Hepatocyte (in vitro differentiated cells): ENCODE results near the gene RAI1. TPM values are rescaled to one million over a fixed set of nuclear protein-coding genes. Genes with fewer than 3 reads are reported as not detected.

Source experiments
- DNase-seq: peaks from one replicate; pipeline ENCODE4 v3.0.0-alpha.2; 2016; ENCODE audit warnings: low spot score
- H2AFZ ChIP-seq: fragments of 200-600 bp; sonication (generic); 2 replicates; pipeline ENCODE4 v1.6.0; 2016; ENCODE audit warnings: antibody characterized with exemption, mild to moderate bottlenecking
- H3K27ac ChIP-seq: fragments of 200-600 bp; sonication (generic); 2 replicates; pipeline ENCODE4 v1.5.1; 2016; ENCODE audit warnings: mild to moderate bottlenecking
- H3K27me3 ChIP-seq: fragments of 200-600 bp; sonication (generic); 2 replicates; pipeline ENCODE4 v1.6.1; 2016
- H3K36me3 ChIP-seq: fragments of 200-600 bp; sonication (generic); replicated peaks from 2 replicates; pipeline ENCODE4 v1.5.1; 2016; ENCODE audit warnings: low read depth; ENCODE audit not compliant: insufficient read depth
- H3K4me1 ChIP-seq: fragments of 200-600 bp; sonication (generic); 2 replicates; pipeline ENCODE4 v1.5.1; 2016; ENCODE audit warnings: mild to moderate bottlenecking, moderate library complexity; ENCODE audit not compliant: insufficient read depth
- H3K4me2 ChIP-seq: fragments of 200-600 bp; sonication (generic); 2 replicates; pipeline ENCODE4 v1.6.0; 2016
- H3K4me3 ChIP-seq: fragments of 200-600 bp; sonication (generic); 2 replicates; pipeline ENCODE4 v1.5.1; 2016; ENCODE audit warnings: mild to moderate bottlenecking
- H3K79me2 ChIP-seq: fragments of 200-600 bp; sonication (generic); 2 replicates; pipeline ENCODE4 v1.6.0; 2017; ENCODE audit warnings: mild to moderate bottlenecking
- H3K9me2 ChIP-seq: fragments of 200-600 bp; sonication (generic); replicated peaks from 2 replicates; pipeline ENCODE4 v1.6.0; 2017; ENCODE audit warnings: mild to moderate bottlenecking; ENCODE audit not compliant: insufficient read depth
- H3K9me3 ChIP-seq: fragments of 200-600 bp; sonication (generic); 2 replicates; pipeline ENCODE4 v1.5.1; 2016; ENCODE audit warnings: low read depth, mild to moderate bottlenecking
- H4K20me1 ChIP-seq: fragments of 200-600 bp; sonication (generic); 2 replicates; pipeline ENCODE4 v1.6.0; 2016; ENCODE audit warnings: mild to moderate bottlenecking; ENCODE audit not compliant: insufficient read depth, poor library complexity, severe bottlenecking
- EZH2 ChIP-seq: fragments of 200-600 bp; sonication (generic); IDR thresholded peaks from 2 replicates; pipeline ENCODE4 v1.6.1; 2016; ENCODE audit warnings: antibody characterized with exemption, mild to moderate bottlenecking, borderline replicate concordance
- EZH2phosphoT487 ChIP-seq: fragments of 200-600 bp; sonication (generic); IDR thresholded peaks from one replicate; pipeline ENCODE4 v1.6.1; 2018; ENCODE audit warnings: antibody characterized with exemption, mild to moderate bottlenecking, low read depth, moderate library complexity; ENCODE audit not compliant: unreplicated experiment, severe bottlenecking
- WGBS: methylation state at CpG from one replicate; pipeline ENCODE4 v1.1.6; 2016; ENCODE audit warnings: low lambda C conversion rate; ENCODE audit errors: missing lambda C conversion rate; 5-methylcytosine and 5-hydroxymethylcytosine counted together
- polyA plus RNA-seq: library from polyadenylated mRNA; unstranded; fragments of >200 nt; fragmentation: Nextera tagmentation; extraction: Ambion mirVana; gene quantifications from 2 replicates; pipeline ENCODE4 v1.2.1, GENCODE V29; 2016
- total RNA-seq: library from RNA; depleted of rRNA; stranded (reverse); fragments of >200 nt; gene quantifications from 2 replicates; pipeline ENCODE4 v1.2.3, GENCODE V29; 2014
- TF ChIP-seq, protein P1 (sequence below): fragments of 200-600 bp; sonication (generic); IDR thresholded peaks from 2 replicates; pipeline ENCODE4 v1.5.1; 2016; ENCODE audit warnings: antibody characterized with exemption, mild to moderate bottlenecking; ENCODE audit not compliant: poor library complexity

RAI1 gene
- total and polyA plus RNA-seq, 2 experiments from 2014 or later: 20.2 to 23.8 TPM

DNA sequence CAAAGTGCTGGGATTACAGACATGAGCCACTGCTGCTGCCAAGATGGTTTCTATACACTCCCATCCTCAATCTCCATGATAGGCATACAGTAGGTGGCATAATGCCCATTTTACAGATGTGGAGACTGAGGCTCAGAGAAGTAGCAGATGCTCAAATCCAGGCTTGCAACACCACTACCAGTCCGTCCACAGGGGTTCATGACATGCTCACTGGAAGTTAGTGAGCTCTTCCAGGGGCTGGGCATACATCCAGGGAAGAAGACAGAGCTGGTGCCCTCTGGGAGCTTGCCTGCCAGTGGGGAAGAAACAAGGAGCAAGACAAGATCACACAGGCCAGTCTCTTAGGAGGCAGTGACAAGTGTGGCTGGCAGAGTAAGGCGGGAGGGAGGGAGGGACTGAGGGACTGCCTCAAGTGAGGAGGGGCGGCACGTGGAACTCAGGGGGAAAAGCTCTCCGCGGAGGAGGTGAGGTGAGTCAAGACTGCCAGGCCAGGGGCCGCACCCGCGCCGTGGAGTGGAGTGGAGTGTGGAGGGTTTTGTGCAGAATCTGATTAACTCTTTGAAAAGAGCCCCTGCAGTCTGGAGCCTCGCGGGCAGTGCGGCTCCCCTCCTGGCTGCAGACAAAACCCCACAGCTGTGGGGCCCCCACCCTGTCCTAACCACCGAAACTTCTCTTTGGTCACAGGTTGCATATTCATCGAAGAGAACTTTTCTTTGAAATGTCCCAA lies 127.6 kb downstream of the RAI1 start:
- H3K4me2 ChIP-seq: peak overlapping the region; percentile 79
- H3K4me1 ChIP-seq: peaks cover 34% of the 10 kb centered on the region
- H3K36me3 ChIP-seq: no peaks in the 10 kb centered on the region
- H2AFZ ChIP-seq: no peak overlapping the region
- H3K27me3 ChIP-seq: no peaks in the 10 kb centered on the region
- no peak overlapping the region for H3K4me3 ChIP-seq
- DNase-seq: peak; percentile 57
- H3K9me2 ChIP-seq: no peaks in the 10 kb centered on the region
- no peak overlapping the region for H3K27ac ChIP-seq
- H3K9me3 ChIP-seq: no peaks in the 10 kb centered on the region
- peaks cover 3% of the 10 kb centered on the region for H3K79me2 ChIP-seq
- WGBS: 56% methylated on average over 12 of the region's 15 CpGs
- TF ChIP-seq EZH2 (no peak), EZH2phosphoT487 (no peak)
- TF ChIP-seq, protein P1, sequence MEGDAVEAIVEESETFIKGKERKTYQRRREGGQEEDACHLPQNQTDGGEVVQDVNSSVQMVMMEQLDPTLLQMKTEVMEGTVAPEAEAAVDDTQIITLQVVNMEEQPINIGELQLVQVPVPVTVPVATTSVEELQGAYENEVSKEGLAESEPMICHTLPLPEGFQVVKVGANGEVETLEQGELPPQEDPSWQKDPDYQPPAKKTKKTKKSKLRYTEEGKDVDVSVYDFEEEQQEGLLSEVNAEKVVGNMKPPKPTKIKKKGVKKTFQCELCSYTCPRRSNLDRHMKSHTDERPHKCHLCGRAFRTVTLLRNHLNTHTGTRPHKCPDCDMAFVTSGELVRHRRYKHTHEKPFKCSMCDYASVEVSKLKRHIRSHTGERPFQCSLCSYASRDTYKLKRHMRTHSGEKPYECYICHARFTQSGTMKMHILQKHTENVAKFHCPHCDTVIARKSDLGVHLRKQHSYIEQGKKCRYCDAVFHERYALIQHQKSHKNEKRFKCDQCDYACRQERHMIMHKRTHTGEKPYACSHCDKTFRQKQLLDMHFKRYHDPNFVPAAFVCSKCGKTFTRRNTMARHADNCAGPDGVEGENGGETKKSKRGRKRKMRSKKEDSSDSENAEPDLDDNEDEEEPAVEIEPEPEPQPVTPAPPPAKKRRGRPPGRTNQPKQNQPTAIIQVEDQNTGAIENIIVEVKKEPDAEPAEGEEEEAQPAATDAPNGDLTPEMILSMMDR: no peak
- peaks cover 26% of the 10 kb centered on the region for H4K20me1 ChIP-seq

DNA sequence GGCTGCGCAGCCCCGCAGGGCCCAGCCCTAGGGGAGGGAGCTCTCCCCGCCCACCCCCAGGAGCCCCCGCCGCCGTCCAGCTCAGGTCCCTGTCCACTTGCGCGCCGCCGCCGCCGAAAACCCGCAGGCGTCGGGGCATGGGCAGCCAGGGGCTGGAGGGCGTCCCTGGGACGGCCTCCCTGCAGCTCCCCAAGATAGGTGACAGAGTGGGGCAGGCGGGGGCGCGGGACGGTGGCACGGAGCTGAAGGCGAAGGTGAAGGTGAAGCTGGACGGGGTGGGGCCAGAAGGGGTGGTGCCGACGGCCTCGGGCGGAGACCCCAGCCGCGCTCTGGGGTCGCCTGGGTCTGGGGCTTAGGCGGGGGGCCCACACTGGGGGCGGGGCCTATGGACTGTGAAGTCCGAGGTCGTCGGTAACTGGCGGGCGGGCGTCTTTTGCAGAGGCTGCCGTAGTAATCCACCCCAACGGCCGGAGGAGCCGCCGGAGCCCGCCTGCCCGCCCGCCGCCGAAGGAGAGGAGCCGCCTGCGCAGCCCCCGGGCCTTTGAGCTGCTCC lies 128.3 kb downstream of the RAI1 start:
- H3K9me3 ChIP-seq: no peaks in the 10 kb centered on the region
- H3K4me2 ChIP-seq: peak overlapping the region; percentile 79
- TF ChIP-seq EZH2phosphoT487 (no peak), EZH2 (no peak)
- TF ChIP-seq, protein P1: no peak
- no peaks in the 10 kb centered on the region for H3K27me3 ChIP-seq
- H4K20me1 ChIP-seq: peaks cover 28% of the 10 kb centered on the region
- no peak overlapping the region for H2AFZ ChIP-seq
- H3K36me3 ChIP-seq: no peaks in the 10 kb centered on the region
- no peak overlapping the region for H3K4me3 ChIP-seq
- H3K9me2 ChIP-seq: no peaks in the 10 kb centered on the region
- DNase-seq: no peak
- H3K4me1 ChIP-seq: peaks cover 34% of the 10 kb centered on the region
- peak overlapping the region; percentile 87 for H3K27ac ChIP-seq
- WGBS: 24% methylated on average over 25 of the region's 52 CpGs
- peaks cover 3% of the 10 kb centered on the region for H3K79me2 ChIP-seq

DNA sequence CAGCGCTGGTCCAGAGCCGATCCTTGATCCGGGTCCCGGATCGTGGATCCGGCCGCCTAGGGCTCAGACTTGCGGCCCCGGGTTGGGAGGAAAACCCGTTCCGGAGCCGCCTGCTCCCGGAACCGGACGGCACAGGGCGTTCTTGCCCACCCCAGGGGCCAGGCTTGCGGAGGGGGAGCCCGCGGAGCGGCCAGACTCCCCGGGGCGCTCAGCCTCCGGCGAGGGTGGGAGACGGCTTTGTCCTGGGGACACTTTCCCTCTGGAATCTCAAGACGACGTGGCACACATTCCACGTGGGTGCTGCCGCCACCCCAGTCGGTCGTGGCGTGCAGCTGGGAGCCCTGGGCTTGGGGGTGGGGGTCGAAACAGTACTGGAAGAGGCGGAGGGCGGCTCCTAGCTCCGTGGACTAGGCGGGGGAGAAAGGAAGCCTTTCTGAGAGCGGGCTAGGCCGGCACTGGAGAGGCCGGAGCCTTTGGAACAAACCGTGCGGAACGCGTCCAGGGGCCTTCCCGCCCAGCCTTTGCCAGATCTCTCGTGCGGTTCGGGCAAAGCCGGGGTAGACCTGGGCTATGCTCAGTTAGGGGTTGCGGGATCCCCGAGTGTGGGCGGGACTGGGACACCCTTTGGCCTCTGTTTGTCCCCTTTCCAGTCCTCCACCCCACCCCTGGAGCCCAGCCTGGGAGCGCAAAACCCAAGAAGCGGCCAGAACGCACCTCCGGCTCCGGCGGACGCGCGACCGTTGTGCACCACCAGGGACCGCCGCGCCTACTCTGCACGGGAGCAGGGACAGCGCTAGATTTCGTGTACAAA lies 129.0 kb downstream of the RAI1 start:
- TF ChIP-seq, protein P1: no peak
- TF ChIP-seq EZH2phosphoT487 (no peak), EZH2 (no peak)
- Histone ChIP-seq H3K79me2 (peaks cover 3% of the 10 kb centered on the region), H3K9me2 (no peaks in the 10 kb centered on the region), H3K4me3 (no peak overlapping the region), H4K20me1 (peaks cover 28% of the 10 kb centered on the region), H3K9me3 (no peaks in the 10 kb centered on the region), H3K4me2 (peak overlapping the region; percentile 79), H3K27me3 (no peaks in the 10 kb centered on the region), H2AFZ (no peak overlapping the region), H3K36me3 (no peaks in the 10 kb centered on the region), H3K4me1 (peaks cover 34% of the 10 kb centered on the region), H3K27ac (peak overlapping the region; percentile 87)
- WGBS: 41% methylated on average over 54 of the region's 68 CpGs
- DNase-seq: peak; percentile 85
